ENCODE measurements around the gene SPANXA2.
"Not testable (repeated sequence)": the region's sequence is repeated elsewhere in the genome, so short reads cannot be mapped to it uniquely, and the experiment has no call there.

Gene SPANXA2, protein sequence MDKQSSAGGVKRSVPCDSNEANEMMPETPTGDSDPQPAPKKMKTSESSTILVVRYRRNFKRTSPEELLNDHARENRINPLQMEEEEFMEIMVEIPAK

GRCh38 chrX:141589408-141589807 is at the start of gene SPANXA2:
Gene SPANXA2, plus strand, starts transcription at chrX:141589708. Its CDS starts 60 bp downstream, at chrX:141589768.
- not testable (repeated sequence) for DNase-seq

DNA sequence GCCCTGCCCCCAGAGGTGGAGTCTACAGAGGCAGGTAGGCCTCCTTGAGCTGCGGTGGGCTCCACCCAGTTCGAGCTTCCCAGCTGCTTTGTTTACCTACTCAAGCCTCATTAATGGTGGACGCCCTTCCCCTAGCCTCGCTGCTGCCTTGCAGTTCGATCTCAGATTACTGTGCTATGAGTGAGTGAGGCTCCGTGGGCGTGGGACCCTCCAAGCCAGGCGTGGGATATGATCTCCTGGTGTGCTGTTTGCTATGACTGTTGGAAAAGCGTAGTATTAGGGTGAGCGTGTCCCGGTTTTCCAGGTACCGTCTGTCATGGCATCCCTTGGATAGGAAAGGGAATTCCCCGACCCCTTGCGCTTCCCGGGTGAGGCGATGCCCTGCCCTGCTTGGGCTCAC is 47.0 kb upstream of the SPANXA2 start:
- not testable (repeated sequence) for DNase-seq

DNA sequence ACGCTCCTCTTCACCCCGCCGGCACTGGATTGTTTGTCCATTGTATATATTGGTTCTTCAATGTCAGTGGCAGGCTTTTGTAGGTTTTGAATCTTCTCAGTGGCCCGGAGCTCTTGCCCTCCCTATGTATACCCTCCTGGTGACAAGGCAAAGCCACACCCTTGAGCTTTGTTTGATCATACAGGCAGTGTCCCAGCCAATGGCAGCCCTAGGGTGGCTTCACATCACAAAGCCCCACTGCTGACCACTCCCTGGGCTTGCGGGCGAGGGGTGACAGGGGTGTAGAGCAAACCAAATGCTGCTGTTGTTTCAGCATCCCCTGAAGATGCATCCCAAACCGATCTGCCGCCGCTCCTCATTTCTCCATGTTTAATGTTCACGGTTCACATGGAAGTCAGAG is 4.9 kb upstream of the SPANXA2 start, which contains the start of gene SPANXA1:
TSS of gene SPANXA1 (minus strand) at position 101 of the 400 bp plus-strand sequence. CDS start at position 41, 60 bp downstream.
- not testable (repeated sequence) for DNase-seq

- DNase-seq = no peak
These were observed 19.6 kb downstream of the SPANXA2 start for GRCh38 chrX:141609111-141609510.

GRCh38 chrX:141619336-141619735 is 29.8 kb downstream of the SPANXA2 start:
- DNase-seq = no peak

GRCh38 chrX:141632124-141632523 is 42.6 kb downstream of the SPANXA2 start:
- no peak for DNase-seq

- DNase-seq = no peak
These were observed 49.0 kb downstream of the SPANXA2 start for GRCh38 chrX:141638550-141638949.

Measured in KG1 (cell line).